GM18526 (cell line): ENCODE measurements around the gene CIITA.
A peak's percentile ranks its signal among the peaks of the same experiment; 100 is the strongest.

Experiments used
- POLR2A ChIP-seq: IDR thresholded peaks from 3 replicates; pipeline ENCODE4 v1.6.1; 2011; ENCODE audit not compliant: insufficient read length; ENCODE audit errors: extremely low read depth

CIITA gene

DNA sequence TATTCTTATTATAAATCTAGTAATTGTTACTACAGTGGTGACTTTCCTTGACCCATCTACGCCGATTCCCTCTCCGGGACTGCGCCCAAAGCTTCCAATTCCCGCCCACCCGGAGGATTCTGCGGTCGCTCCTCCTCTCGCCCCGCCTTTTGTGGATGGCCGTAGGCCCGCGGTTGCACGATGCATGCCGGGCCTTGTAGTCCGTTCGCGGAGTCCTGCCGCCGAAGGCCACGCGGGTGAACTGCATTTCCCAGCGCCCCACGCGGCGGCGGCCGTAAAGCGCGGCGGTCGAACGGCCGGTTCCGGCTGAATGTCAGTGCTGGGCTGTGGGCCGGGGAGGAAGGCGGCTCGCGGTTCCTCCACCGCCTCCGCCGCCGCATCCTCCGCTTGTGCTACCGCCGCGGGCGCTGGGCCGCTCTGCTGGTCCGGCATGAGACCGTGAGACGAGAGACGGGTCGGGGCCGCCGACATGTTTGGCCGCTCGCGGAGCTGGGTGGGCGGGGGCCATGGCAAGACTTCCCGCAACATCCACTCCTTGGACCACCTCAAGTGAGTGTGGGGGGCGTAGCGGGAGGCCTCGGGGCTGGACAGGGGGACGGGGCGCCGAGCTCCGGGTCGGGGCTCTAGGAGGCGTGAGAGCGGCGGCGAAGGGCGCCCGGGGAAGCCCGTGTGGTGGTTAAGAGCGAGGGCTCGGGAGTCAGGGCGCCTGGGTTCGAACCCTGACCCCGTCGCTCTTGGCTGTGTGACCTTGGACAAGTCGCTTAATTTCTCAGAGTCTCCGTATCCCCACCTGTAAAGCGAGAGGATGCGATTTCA is 67.5 kb downstream of the CIITA start, which contains the start of gene CLEC16A:
Gene CLEC16A (plus strand): TSS at position 316 of the 816 bp plus-strand sequence. CDS start 154 bp downstream, at position 470.
- TF ChIP-seq POLR2A = peak; percentile 72

DNA sequence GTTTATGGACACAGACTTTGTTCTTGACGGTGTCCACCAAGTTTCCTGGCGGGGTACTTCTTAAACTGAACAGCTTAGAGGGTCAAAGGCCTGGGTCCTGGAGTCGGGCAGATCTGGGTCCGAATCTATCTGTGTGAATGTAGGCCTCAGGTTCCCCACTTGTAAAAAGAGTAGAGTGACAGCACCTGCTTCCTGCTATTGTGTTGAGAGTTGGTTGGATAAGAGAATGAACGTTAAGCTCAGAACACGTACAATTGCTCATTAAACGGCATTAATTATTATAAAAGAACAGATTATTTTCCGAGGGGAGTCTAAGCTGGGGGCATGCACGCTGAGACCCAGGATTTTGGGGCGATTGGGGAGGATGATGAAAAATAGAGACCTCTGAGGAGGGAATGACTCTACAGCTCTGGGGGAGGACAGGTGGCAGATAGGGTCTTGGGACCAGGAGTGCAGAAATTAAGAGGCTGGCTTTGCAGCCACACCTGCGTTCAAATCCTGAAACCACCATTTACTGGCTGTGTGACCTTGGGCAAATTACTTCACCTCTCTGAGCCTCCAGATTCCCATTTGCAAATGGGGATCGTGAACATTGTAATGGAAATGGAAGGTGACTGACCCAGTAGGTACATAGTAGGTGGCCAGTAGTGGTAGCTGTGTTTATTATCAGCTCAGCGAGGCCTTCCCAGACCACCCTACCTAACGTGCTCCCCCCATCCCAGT is 68.2 kb downstream of the CIITA start:
- TF ChIP-seq POLR2A = no peak

DNA sequence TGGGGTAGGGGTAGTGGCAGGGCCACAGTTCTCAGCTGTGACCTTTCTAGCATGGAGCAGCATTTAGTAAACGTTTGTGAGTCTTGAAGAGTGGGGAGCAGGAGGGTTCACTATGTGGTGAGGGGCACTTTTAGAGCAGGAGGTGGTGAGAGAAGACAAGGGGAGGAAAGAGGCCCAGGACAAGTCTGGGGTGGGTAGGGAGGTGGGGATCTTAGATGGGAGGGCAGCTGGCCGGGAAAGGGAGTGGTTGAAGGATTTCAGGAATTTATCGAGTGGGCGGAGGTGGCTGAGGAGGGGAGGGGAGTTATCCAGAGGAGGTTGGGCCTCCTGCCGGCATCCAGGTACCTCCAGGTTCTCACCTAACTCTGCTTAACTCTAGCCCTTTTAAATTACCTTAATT is 69.3 kb downstream of the CIITA start:
- no peak for TF ChIP-seq POLR2A

DNA sequence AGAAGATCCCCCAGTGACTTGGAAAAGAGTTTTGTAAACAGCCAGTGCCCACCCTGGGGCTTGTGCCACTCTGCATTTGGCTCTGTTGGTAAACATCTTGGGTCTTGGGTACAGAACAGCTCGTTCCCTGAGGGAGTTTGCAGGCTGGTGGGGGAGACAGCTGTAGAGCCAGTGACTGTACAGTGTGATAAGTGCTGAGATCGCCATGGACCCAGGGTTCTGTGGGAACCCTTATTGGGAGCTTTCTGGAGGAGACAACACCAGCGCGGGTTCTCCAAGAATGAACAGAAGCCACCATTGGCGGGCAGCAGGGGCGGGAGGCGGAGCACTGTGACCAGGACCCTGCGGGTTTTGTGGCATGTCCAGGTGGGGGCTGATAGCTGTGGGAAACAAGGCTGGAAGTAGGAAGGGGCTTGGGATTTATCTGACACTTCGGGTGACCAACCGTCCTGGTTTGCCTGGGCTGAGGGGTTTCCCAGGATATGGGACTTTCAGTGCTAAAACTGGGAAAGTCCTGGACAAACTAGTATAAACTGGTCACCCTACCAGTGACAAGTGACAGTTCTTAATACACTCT is 70.3 kb downstream of the CIITA start:
- no peak for TF ChIP-seq POLR2A

DNA sequence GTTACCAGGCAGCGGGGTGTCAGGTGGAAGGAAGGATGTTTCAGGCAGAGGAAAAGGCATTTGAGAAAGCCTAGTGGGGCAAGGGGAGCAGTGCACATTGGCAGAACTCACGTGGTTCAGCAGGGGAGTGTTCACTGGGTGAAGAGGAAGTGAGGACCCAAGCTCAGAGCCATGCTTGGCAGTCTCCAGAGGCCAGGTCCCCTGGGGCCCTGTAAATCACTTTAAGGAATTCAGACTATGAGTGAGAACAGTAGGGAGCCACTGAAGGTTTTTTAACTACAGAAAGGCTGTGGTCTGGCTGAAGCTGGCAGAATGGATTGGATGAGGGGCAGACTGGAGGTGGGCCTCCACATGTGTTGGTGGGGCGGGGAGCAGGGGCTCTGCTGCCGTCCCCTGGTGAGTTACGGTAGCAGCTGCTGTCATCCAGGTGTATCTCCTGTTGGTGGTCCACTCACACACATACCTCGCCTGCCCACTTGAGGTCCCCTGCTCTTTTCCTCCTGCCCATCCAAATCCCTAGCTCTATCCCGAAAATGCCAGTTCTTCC is 72.5 kb downstream of the CIITA start:
- no peak for TF ChIP-seq POLR2A

DNA sequence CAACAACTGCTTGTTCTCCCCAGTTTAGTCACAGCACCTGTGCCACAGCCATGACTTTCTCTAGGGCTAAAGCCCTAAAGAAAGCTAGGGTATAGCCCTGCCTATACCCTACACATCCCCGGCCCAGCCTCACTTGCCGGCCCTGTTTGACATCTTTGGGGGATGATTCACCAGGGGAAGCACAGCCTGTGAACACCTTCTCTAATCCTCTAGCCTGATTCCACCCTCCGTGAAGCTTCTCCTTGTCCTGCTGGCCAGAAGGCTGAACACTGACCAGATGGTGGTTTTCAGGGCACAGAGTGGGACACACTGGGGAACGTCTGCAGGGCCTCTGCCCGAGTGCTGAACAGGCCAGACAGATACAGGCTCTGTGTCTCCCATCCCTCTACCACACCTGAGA is 73.4 kb downstream of the CIITA start:
- no peak for TF ChIP-seq POLR2A

DNA sequence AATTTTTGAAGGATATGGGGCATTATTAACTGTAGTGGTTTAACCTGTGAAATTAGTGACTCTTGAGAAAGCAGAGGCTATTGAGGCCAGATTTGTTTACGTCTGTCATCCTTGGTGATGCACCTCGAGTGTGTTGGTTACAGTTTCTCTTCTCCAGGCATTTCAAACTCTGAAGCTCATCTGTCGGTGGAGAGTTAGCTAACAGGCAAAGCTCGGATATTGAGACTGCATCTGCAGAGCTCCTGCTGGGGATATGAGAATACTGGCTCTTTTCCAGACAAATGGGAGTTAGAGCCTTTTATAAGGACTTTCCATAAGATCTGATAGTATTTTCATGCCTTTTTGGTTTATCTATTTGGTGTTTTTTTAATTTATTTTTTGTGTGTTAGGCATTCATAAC is 74.0 kb downstream of the CIITA start:
- no peak for TF ChIP-seq POLR2A

DNA sequence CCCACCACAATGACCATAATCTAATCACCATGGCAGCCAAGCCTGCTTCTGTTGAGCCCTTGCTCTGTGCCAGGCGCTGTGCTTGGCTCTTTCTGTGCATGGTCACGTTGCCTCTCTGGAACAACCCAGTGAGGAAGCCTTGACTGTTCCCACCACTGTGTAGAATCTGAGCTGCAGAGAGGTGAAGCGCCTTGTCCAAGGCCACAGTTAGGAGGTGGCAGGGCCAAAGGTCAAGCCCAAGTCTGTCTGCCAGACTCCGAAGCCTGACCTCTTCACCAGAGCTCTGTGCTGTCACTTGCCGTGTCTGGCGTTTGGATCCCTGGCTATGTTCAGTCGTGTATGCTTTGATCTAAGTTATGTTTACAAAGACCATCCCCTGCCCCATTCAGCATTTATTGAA is 77.9 kb downstream of the CIITA start:
- TF ChIP-seq POLR2A = no peak

DNA sequence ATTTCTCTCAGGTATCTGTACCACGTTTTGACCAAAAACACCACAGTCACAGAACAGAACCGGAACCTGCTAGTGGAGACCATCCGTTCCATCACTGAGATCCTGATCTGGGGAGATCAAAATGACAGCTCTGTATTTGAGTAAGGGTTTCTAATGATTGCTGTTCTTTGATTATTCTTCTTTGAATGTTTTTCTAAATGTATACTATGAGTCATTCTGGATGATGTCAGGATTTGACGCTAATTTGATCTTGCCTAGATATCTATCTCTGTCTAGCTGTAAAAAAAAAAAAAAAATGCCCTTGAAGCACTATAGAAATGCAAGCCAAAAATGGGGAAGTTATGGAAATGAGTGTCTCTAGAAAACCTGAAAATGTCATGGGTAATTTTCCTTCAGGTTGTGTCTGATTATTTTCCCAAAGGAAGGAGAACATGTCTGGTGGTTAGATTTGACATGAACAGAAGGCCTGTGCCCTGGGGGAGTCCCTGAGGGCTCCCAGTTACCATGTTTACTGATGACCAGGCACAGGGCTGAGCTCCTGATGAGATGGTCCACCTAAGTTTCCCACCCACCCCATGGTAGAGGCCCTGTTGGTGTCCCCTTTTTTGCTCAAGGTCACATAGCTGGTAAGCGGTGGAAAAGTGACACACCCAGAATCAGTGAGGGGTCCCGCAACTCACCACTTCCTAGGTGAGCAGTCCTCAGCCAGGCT is 80.9 kb downstream of the CIITA start:
- TF ChIP-seq POLR2A = no peak

DNA sequence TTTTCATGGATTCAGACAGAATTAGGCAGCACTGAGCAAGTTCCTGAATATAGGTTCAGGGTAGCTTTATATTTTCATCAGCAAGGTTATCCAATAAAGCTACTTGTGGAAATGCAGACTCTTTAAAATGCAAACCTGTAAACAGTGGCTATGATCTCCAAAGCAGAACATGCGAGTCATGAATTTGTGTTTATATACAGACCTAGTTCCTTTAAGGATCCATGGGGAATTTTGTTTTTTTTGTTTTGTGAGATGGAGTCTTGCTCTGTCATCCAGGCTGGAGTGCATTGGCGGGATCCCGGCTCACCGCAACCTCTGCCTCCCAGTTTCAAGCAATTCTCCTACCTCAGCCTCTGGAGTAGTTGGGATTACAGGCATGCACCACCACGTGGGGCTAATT is 82.2 kb downstream of the CIITA start:
- TF ChIP-seq POLR2A = no peak

DNA sequence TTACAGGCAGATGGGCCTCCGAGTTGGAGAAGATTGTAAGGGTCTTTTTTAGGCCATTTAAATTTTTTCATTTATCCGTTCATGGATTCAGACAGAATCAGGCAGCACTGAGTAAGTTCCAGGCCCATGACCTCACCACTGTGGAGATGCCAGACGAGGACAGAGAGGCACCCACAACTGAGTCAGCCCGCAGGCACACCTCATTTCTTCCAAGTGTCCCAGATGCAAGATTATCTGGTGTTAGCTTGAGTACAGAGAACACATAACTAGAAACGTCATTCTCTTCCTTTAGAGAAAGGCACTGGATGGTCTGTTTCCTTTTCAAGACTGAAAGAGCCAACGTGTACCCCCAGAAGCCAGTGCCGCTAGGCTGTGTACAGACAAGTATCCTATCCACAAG is 84.2 kb downstream of the CIITA start:
- no peak for TF ChIP-seq POLR2A

DNA sequence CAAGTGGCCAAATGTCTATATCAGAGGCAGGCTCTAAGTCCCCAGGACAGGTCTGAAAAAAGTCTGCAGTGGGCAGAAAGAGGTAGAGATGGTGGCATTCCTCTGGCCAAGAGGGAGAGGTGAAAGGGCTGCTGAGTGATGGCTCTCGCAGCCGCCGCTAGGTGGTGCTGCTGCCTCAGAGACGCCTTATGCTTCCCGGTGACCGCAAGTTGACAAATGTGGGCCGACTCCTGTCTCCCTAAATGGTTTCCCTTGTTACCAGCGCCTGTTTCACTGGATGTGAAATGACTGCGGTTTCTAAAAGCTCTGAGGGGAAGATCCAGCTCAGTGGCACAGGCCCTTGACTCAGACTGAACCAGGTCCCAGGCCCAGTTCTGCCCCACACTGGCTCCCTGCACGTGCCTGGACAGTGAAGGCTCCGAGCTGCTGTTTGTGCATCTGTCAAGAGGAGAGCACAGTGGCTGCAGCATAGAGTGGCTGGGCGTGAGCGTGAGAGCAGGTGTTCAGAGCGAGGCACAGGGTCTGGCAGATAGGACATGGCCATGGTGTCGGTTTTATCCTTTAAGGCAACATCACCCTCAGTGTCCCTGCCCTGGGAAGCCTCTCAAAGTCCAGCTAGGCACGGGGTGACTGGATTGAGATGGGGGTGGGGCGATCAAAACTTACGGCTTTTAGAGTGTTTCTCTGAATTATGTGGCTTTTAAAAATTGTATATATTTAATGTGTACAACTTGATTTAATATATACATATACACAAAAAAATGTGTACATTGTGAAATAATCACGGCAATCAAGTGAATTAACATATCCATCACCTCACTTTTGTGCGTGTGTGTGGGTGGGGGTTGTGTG is 87.3 kb downstream of the CIITA start:
- TF ChIP-seq POLR2A = no peak

DNA sequence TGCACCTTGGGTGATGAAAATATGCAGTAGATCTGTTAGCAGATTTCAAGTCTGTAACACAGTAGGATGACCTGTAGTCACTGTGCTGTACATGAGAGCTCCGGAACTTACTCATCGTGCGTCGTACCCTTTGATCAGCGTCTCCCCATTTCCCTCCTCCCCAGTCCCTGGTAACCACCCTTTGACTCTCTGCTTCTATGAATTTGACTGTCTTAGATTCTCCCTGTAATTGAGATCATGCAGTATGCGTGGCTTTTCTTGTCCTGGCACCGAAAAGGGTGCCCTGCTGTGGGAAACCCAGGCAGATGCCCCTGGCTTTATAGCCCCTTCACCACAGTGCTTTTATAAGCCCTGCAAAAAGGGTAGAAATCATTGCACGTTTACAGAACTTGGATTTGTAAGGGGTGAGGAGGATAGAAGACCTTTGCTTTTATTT is 87.9 kb downstream of the CIITA start:
- TF ChIP-seq POLR2A = peak; percentile 15

DNA sequence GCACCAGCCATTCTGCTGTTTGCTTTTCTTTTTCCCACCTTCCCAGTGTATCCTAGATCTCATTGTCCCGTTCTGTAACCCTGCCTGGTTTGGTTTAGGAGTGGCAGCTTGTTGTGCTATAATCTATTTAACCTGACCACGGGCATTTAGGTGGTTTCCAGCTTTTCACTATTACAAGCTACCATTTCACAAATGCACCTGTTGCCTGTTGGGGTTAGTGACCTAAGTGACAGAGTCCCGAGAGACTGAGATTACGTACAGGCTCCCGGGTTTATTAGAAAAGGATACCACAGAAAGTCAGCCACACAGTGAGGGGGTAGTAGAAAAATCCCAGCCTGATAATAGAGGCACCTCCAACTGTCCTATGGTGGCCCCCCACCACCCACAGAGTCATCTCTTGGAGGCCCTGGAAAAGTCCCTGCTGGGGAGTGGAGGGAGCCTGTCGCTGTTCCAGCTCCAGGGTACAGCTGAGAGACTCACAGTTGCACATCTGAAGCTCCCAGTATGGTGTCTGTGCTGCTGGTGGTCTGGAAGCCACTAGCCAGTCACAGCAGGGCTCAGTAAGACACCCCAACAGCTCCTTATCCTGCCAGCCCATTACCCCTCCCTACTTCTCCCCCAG is 88.5 kb downstream of the CIITA start:
- TF ChIP-seq POLR2A = no peak
